ENCODE data around the gene PALD1.

The PALD1 gene

DNA sequence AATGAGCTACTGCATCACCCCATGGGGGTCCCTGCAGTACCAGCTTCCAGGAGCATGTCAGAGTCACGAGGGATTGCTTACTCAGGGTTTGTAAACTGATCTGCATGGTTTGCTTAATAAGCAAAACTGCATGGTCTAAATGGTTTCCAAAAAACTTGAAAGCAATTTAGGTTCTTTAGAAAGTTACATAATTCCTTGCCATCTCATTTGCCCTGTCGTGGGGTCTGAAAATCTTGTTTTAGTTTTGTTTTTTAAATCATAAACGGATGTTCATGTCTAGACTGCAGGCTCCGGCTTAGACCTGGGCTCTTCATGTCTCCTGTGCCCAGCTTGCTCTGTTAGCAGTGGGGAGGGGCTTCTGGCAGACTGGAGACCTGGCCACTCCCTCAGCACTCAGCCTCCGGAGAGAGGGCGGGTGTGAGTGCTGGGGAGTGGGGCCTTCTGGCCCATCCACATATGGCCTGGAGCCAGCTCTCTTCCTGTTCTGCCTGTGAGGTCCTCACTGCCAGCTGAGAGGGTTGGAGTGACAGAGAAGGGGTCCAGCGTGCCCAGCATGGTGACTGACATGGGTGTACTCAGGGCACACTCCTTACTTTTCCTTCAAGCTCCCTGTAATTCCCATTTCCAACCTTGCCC, 106.5 kb downstream of the PALD1 start:
- TF ChIP-seq POLR2A (IDR thresholded peaks at IDR 0.05; ENCODE audit: low read depth, low read length) (no peak), POLR2AphosphoS5 (IDR thresholded peaks at IDR 0.05; ENCODE audit: low read depth, low read length) (no peak), TAF1 (IDR thresholded peaks at IDR 0.05; ENCODE audit: borderline replicate concordance, low read depth, low read length) (no peak)
- peak; percentile 25 for DNase-seq (ENCODE audit: insufficient read length)
- peak; percentile 17 for FAIRE-seq

DNA sequence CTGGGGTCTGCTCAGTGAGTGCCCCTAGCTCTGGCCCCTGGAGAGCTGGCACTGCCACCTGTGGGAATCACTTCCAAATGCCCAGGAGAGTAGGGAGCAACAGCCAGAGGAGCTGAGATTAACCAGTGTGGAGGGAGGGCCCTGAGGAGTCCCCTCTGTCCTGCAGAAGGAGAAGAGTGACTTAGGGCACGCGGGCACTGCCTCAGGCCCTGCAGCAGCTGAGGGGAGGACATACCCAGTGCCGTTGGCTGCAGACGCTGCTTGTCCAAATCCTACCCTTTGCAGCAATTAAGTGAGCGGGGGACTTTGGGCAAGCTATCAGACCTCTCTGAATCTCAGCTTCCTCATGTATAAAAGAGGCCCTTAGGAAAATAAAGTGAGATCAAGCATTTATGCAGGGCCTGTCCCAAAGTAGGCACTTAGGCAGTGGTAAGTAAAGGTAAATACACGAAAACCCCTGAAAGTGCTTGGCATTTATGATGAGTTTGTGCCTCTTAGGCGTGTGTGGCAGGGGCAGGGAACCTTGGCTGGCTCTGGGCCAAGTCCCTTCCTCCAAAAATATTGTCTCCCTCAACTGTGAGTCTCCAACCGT, 107.1 kb downstream of the PALD1 start:
- no peak for FAIRE-seq
- TF ChIP-seq POLR2A (IDR thresholded peaks at IDR 0.05; ENCODE audit: low read depth, low read length) (no peak), TAF1 (IDR thresholded peaks at IDR 0.05; ENCODE audit: borderline replicate concordance, low read depth, low read length) (no peak), POLR2AphosphoS5 (IDR thresholded peaks at IDR 0.05; ENCODE audit: low read depth, low read length) (no peak)
- DNase-seq (ENCODE audit: insufficient read length) = peak; percentile 8

DNA sequence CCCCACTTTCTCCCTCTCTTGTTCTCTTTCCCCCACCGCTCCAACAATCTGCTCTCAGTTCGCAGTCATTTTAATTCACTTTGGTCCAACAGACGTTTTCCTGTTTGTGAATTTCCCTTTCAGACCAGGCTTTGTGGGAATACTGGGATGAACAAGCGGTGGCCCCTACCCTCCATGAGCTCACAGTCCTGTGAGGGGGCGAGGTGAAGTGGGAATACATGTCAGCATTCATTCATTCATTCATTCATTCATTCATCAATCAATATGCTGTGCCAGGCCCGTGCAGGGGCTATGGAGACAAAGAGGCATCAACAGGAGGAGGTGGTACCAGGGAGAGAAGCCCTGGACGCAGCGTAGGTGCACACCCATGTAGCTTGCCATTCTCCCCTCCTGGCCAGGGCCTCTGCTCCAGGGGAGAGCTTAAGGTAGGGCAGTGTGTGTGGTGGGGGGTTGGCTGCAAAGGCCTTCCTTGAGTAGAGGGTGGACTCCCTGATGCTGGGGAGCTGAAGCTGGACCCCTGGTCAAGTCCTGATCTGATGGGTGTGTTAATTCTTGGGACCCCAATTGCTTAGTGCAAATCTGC, 107.9 kb downstream of the PALD1 start:
- DNase-seq (ENCODE audit: insufficient read length) = no peak
- TF ChIP-seq POLR2A (IDR thresholded peaks at IDR 0.05; ENCODE audit: low read depth, low read length) (no peak), TAF1 (IDR thresholded peaks at IDR 0.05; ENCODE audit: borderline replicate concordance, low read depth, low read length) (no peak), POLR2AphosphoS5 (IDR thresholded peaks at IDR 0.05; ENCODE audit: low read depth, low read length) (no peak)
- peak; percentile 27 for FAIRE-seq

DNA sequence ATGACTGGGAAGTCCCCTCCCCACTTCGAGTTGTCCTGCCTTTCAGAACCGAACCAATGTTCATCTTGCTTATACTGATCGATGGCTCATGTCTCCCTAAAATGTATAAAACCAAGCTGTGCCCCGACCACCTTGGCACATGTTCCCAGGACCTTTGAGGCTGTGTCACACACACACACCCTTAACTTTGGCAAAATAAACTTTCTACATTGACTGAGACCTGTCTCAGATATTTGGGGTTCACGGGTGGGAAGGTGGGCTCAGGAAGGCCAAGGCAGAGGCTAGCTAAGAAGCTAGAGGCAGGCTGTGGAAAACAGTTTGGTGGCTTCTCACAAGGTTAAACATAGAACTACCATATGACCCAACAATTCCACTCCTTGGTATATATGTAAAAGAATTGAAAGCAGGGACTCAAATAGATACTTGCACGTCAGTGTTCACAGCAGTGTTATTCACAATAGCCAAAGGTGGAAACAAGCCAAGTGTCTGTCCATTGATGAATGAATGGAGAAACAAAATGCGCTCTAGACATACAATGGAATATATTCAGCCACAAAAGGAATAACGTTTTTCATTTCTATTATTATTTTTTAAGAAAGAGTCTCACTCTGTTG, 108.6 kb downstream of the PALD1 start:
- peak; percentile 84 for FAIRE-seq
- no peak for TF ChIP-seq POLR2A (IDR thresholded peaks at IDR 0.05; ENCODE audit: low read depth, low read length)
- TF ChIP-seq POLR2AphosphoS5 (IDR thresholded peaks at IDR 0.05; ENCODE audit: low read depth, low read length) = no peak
- TF ChIP-seq TAF1 (IDR thresholded peaks at IDR 0.05; ENCODE audit: borderline replicate concordance, low read depth, low read length) = no peak
- no peak for DNase-seq (ENCODE audit: insufficient read length)

DNA sequence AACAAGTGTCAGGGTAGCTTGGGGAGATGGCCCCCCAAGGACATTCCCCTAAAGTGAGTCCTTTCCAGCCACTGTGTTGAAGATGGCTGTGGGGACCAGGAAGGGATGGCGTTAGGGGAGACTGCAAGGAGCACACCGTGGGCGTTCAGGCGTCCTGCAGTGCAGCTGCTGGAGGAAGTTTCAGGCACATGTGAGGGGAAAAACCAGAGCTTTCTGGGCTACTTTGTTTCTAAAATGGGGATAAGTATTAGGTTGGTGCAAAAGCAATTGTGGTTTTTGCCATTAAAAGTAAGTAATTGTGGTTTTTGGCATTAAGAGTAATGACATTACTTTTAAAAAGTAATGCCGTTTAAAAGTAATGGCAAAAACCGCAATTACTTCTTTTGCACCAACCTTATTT, 109.7 kb downstream of the PALD1 start:
- DNase-seq (ENCODE audit: insufficient read length) (no peak), FAIRE-seq (peak; percentile 60)
- no peak for TF ChIP-seq TAF1 (IDR thresholded peaks at IDR 0.05; ENCODE audit: borderline replicate concordance, low read depth, low read length)
- TF ChIP-seq POLR2A (IDR thresholded peaks at IDR 0.05; ENCODE audit: low read depth, low read length) = no peak
- TF ChIP-seq POLR2AphosphoS5 (IDR thresholded peaks at IDR 0.05; ENCODE audit: low read depth, low read length) = no peak

DNA sequence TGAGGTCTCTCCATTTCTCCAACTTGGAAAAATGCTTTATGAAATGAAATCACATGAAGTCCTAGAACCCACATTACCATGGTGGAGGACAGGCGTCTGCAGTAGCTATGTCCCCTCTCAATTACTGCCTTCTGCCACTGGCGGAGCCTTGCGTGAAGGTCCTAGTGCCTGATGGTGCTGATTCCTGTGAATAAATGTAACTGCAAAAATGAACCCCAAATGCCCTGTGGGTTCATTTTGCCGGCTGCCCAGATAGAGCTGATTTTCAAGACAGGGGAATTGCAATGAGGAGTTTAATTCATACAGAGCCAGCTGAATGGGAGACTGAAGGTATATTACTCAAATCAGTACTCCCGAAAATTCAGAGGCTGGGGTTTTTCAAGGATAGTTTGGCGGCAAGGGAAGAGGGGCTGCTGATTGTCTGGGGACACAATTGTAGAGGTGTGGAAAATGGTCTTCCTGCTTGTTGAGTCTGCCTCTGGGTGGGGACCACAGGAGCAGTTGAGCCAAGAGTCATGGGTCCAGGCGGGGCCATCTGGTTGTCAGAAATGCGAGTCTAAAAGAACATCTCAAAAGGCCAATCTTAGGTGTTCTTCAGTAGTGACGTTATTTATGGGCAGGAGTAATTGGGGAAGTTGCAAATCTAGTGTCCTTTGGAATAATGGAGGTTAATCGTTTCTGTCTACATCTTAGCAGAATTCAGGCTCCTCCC, 110.4 kb downstream of the PALD1 start:
- FAIRE-seq = peak; percentile 89
- no peak for DNase-seq (ENCODE audit: insufficient read length)
- TF ChIP-seq TAF1 (IDR thresholded peaks at IDR 0.05; ENCODE audit: borderline replicate concordance, low read depth, low read length) (no peak), POLR2A (IDR thresholded peaks at IDR 0.05; ENCODE audit: low read depth, low read length) (no peak), POLR2AphosphoS5 (IDR thresholded peaks at IDR 0.05; ENCODE audit: low read depth, low read length) (no peak)

DNA sequence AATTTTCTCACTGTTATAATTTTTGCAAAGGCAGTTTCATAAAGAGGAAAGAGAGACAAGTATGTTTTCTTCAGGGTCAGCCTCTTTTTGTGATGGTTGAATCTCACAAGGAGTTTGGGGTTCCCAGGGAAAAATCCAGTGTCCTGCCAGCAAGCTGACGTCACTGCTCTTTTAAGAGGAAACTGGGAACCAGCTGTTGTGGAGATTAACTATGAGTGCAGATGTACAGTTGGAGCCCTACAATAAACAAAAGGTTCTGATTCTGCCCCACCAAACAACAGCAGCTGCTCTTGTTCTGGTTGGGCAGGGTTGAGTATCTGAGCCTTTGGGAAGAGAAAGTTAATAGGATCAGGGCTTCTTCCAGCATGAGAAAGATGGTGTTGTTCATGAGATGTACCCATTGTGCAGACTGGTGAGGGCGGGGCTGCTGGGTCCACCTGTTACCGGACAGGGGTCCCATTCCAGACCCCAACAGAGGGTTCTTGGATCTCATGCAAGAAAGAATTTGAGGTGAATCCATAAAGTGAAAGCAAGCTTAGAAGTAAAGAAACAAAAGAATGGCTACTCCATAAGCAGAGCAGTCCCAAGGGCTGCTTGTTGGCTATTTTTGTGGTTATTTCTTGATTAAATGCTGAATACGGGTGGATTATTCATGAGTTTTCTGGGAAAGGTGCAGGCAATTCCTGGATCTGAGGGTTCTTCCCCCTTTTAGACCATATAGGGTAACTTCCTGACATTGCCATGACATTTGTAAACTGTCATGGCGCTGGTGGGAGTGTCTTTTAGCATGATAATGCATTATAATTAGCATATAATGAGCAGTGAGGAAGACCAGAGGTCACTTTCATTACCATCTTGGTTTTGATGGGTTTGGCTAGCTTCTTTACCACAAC, 111.4 kb downstream of the PALD1 start:
- DNase-seq (ENCODE audit: insufficient read length) = no peak
- TF ChIP-seq POLR2AphosphoS5 (IDR thresholded peaks at IDR 0.05; ENCODE audit: low read depth, low read length) (no peak), TAF1 (IDR thresholded peaks at IDR 0.05; ENCODE audit: borderline replicate concordance, low read depth, low read length) (no peak), POLR2A (IDR thresholded peaks at IDR 0.05; ENCODE audit: low read depth, low read length) (no peak)

DNA sequence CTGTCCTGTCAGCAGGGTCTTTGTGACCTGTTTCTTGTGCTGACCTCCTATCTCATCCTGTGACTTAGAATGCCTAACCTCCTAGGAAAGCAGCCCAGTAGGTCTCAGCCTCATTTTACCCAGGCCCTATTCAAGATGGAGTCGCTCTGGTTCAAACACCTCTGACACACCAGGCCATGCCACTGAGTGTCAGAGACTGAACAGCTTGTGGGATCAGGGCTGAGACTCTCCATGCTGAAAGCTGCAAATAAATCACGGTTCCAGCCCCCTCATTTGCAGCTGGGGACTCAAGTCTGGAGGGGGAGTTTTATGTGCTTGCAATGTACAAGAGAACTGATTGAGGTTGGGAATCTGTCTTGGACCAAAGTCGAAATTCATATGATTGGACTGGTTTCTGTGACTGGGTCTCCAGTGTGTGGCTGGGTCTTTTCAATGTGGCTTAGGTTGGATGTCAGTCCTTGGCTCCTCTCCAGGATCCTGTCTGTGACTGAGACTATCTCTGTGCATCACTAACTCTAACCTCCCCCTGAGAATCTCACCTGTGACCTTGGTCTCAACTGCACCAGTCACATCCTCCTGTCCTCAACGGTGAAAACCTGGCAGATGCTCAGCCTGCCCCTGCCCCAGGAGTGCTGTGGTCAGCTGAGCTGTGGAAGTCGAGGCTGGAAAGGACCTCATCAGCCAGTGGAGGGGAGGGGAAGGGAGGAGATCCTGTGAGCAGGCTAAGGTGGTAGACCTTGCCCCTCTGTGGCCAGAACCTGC, 112.3 kb downstream of the PALD1 start:
- no peak for FAIRE-seq
- TF ChIP-seq TAF1 (IDR thresholded peaks at IDR 0.05; ENCODE audit: borderline replicate concordance, low read depth, low read length) (no peak), POLR2AphosphoS5 (IDR thresholded peaks at IDR 0.05; ENCODE audit: low read depth, low read length) (no peak), POLR2A (IDR thresholded peaks at IDR 0.05; ENCODE audit: low read depth, low read length) (no peak)
- no peak for DNase-seq (ENCODE audit: insufficient read length)

More for the DNA sequence above, 111.4 kb downstream of the PALD1 start:
- no peak for FAIRE-seq

DNA sequence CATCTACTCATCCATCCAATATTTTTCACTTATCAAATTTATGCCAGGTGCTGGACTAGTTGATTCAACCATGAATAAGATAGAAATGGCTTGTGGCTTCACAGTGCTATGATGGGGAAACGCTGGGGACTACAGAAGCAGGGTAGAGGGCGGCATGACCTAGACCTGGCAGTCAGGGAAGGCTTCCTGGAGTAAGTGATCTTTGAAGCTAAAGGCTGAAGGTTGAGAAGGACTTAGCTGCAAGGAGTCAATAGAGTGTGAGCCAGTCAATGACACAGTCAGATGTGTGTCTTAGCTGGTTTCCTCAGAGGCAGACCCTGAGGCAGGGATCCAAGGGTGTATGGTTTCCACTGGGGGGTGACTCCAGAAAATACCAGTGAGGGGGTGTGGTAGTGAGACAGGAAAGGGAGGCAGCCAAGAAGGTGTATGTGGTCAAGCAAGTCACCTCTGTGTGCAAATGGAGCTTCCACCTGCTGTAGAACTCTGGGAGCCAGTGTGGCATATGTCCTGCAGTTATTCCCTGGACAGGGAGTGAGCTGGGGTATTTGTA, 113.7 kb downstream of the PALD1 start:
- FAIRE-seq = peak; percentile 46
- TF ChIP-seq POLR2A (IDR thresholded peaks at IDR 0.05; ENCODE audit: low read depth, low read length) (no peak), POLR2AphosphoS5 (IDR thresholded peaks at IDR 0.05; ENCODE audit: low read depth, low read length) (no peak), TAF1 (IDR thresholded peaks at IDR 0.05; ENCODE audit: borderline replicate concordance, low read depth, low read length) (no peak)

More for the DNA sequence above, 113.7 kb downstream of the PALD1 start:
- no peak for DNase-seq (ENCODE audit: insufficient read length)

All from GM12892 (cell line).